Lower leg skin (tissue), 3 donors: ENCODE measurements around the gene PPIP5K2.

Source experiments
- POLR2A ChIP-seq, 2 donors: fragments of 450-650 bp; IDR thresholded peaks; one replicate each; pipeline ENCODE4 v1.6.1; 2016 to 2017; ENCODE audit warnings: antibody characterized with exemption in 2 of 2, mild to moderate bottlenecking in 1 of 2, moderate library complexity in 1 of 2
- TF ChIP-seq, protein P1 (sequence below), 3 donors: fragments of 450-650 bp; IDR thresholded peaks; one replicate each; pipeline ENCODE4 v1.5.1; 2016; ENCODE audit warnings: antibody characterized with exemption in 3 of 3, mild to moderate bottlenecking in 3 of 3, moderate library complexity in 2 of 3

DNA sequence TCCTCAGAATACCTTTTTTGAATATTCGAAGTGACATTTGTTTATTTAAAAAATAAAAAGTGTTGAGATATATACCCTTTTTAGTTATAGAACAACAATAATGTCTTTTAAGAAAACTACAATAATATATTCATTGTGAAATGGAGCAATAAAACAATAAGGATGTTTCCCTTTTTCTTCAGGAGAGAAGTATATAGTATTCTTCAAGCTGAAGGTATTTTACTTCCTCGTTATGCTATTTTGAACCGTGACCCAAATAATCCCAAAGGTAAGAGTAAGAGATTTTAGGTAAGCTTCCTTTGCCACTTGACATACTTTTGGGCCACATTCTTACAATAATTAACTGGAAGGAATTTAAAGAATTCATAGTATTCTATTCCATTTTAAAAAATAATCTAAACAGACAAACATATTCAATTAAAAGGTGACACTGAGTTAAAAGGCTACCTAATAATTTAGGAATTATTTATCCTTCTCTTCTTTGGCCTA lies 18.1 kb downstream of the PPIP5K2 start:
- TF ChIP-seq POLR2A (IDR thresholded peaks at IDR 0.05), result no peak
- TF ChIP-seq, protein P1, sequence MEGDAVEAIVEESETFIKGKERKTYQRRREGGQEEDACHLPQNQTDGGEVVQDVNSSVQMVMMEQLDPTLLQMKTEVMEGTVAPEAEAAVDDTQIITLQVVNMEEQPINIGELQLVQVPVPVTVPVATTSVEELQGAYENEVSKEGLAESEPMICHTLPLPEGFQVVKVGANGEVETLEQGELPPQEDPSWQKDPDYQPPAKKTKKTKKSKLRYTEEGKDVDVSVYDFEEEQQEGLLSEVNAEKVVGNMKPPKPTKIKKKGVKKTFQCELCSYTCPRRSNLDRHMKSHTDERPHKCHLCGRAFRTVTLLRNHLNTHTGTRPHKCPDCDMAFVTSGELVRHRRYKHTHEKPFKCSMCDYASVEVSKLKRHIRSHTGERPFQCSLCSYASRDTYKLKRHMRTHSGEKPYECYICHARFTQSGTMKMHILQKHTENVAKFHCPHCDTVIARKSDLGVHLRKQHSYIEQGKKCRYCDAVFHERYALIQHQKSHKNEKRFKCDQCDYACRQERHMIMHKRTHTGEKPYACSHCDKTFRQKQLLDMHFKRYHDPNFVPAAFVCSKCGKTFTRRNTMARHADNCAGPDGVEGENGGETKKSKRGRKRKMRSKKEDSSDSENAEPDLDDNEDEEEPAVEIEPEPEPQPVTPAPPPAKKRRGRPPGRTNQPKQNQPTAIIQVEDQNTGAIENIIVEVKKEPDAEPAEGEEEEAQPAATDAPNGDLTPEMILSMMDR (IDR thresholded peaks at IDR 0.05), result no peak
